ENCODE measurements around the gene FNIP2.
"Not testable (repeated sequence)": the region's sequence is repeated elsewhere in the genome, so short reads cannot be mapped to it uniquely, and the experiment has no call there.

FNIP2 gene

GRCh38 chr4:158817562-158818296, 48.9 kb downstream of the FNIP2 start:
- no peak for DNase-seq

DNA sequence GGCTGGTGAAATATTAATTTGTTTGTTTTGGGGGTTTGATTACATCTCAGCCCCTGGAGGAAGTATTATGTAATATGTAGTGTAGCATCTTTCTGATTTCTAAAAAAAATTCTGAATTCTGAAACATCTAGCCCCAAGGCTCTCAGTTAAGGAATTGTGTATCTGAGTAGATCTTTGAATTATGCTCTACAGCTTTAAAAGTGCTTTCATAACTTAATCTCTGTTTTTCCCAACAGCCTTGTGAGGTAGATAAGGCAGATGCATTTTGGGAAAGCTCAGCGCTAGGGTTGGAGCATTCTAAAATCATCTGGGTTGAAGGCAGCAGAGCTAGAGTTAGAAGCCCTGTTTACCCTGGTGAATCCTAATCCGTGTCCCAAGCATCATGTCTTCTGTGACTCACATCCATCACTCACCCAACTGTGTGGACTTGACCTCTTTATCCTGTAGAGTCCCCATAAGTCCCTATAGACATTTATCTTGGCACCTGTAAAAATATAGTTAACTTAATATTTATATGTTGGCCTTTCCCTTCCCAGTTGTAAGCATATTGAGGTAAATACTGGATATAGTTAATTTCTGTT, 49.8 kb downstream of the FNIP2 start:
- no peak for DNase-seq

DNA sequence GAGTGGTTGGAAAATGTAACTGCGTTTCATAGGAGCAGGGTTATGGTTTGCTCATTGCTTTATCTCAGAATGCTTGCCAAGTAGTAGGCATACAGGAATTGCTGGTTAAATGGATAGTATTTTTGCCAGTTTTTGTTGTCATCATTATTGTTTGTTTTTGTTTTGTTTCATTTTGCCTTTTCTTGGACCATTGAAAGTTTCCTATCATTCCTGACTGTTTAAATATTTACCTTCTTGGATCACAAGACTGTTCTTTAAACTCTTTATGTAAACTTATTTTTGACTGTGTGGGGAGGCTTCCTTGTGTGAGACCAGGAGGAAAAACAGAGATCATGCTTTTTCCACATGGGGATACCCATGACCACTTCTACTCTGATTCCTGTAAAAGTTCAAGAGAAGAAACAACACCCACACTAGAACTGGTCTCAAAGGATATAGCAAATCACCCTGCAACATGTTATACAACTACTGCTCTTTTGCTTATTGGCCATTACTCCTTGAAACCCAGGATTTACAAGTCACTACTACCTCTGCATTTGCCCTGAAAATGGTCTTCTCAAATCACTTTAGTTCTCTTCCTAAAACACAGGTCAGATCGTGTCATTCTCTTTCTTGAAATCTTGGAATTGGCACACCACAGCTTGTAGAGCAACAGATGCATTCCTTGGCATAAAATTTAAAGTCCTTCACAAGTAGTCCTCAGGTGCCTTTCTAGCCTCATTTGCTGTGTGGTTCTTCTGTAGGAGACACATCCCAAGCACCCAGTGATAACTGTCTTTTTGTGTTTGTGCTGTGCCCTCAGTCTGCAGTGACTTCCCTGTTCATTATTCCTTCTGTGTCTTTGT, 51.3 kb downstream of the FNIP2 start:
- no peak for DNase-seq

GRCh38 chr4:158821228-158821971, 52.6 kb downstream of the FNIP2 start:
- no peak for DNase-seq

DNA sequence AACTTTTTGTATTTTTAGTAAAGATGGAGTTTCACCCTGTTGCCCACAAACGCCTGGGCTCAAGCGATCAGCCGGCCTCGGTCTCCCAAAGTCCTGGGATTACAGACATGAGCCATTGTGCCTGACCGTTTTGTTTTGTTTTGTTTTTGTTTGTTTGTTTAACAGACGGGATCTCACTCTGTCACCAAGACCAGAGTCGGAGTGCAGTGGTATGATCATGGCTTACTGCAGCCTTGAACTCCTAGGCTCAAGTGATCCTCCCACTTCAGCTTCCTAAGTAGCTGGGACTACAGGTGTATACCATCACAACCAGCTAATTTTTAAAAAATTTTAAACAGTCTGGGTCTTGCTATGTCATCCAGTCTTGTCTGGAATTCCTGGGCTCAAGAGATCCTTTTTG, 53.5 kb downstream of the FNIP2 start:
- DNase-seq = no peak

- DNase-seq = no peak
Observed at GRCh38 chr4:158823461-158823873, 54.6 kb downstream of the FNIP2 start.

- no peak for DNase-seq
Observed at GRCh38 chr4:158824425-158825274, 55.8 kb downstream of the FNIP2 start.

DNA sequence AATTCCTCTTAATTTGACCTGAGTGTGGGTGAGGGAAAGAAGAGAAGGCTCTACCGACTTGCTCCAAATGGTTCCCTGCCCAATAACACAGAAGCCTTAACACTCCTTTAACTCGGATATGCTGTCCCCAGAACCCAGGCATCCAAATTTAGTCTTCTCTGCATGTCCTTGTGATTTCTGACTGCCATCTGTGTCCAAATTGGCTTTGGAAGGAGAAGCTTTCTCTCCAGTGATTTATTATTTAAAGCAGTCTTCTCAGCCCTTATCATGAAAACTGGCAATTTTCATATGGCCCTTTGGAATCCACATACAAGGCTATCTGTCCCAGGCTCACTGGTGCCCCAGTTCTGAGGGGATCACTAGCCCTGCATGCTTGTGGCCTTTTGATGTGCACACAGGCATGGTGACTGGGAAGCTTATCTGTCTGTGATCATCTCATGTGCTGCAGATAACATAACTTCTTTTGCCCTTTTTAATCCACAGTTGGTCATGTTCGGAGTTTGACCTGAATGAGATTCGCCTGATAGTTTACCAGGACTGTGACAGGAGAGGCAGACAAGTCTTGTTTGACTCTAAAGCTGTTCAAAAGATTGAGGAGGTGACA, 56.7 kb downstream of the FNIP2 start:
- DNase-seq = no peak

GRCh38 chr4:158826057-158826456, 57.2 kb downstream of the FNIP2 start:
- no peak for DNase-seq

DNA sequence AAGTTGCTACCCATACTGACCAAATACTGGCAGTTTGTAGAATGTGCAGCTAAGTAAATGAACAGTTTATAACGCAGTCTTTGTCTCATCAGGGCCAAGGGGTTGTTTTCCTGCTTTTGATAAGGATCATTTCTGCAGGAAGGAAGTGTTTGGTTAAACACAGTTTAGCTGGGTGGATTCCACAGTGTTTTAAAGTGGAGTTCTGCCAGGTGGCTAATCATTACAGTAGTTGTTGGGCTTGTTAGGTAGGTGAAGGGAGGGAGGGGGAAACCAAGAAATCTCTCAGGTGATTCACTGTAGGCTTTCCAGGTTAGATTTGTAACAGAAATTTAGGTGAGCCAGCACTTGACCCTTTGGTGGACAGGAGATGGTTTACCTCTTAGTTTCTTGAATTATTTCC, 58.1 kb downstream of the FNIP2 start:
- no peak for DNase-seq

DNA sequence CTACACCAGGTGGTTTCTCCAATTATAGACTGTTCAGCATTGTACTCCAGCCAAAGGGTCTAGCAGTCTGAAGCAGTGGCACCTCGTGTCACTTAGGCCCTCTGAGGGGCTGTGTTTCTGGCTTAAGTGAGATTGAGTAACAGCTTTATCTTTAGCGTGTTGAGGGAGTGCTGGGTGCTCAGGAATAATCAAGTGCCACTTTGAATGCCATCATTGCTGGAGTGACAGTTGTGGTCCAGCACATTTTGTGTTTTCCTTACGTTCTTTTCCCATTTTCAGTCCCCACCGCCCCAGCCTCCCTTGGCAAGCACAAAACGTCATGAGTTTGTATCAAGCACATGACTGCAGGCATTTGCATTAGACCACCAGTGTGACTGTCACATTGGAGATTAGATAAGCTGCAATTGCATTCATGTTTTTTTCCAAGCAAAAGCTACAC, 58.7 kb downstream of the FNIP2 start:
- DNase-seq = no peak

GRCh38 chr4:158828151-158828550, 59.3 kb downstream of the FNIP2 start:
- not testable (repeated sequence) for DNase-seq

DNA sequence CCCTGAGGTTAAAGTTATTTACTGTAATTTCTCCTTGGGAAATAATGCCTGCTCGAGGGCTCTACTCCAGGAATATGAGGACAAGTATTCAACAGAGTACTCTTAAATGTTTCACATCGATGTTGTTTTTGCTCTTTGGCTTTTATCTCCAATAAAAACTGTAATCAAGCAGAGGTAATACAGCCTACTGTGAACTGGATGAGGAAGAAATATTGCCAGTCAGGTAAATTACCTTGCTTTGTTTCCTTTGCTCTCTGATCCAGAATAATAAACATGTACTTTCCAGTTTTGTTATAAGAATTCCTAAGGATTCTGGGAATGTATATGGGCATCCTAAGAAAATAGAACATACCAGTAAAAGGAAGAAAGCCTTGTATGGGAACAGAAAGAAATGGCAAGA, 60.4 kb downstream of the FNIP2 start:
- no peak for DNase-seq

- DNase-seq = no peak
Observed at GRCh38 chr4:158833602-158834001, 64.8 kb downstream of the FNIP2 start.

GRCh38 chr4:158835226-158836001, 66.6 kb downstream of the FNIP2 start:
- no peak for DNase-seq

- no peak for DNase-seq
Observed at GRCh38 chr4:158836002-158836369, 67.2 kb downstream of the FNIP2 start.

DNA sequence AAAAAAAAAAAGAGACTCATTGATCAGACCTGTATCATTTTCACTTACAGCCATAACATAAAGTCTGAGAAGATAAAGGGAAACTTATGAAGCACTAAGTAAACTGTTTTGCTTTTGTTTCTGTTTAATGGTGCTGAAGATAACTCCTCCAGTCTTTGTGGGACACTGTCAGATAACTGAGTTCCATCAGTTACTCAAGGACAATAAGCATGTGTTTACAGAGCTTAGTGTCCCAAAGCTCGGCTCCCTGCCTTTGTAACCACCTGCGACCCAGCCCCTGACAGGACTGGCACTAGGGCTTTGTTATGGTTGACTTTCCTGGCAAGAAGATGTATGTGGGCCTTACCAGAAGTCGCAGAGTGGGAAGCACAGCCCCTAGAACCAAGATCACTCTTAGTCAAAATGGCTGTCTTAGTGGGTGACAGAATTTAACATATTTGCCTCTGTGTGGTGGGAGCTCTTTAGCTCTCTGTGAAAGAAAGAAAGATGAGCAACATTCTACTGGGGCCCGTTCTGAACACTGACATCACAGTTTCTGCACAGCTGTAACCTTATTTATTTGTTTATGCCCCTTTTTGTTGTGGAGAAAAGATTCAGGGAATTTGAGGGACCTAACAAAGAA, 68.1 kb downstream of the FNIP2 start:
- no peak for DNase-seq

GRCh38 chr4:158837527-158838141, 68.8 kb downstream of the FNIP2 start:
- no peak for DNase-seq

- no peak for DNase-seq
Observed at GRCh38 chr4:158840131-158840530, 71.3 kb downstream of the FNIP2 start.

- DNase-seq = no peak
Observed at GRCh38 chr4:158841540-158841939, 72.7 kb downstream of the FNIP2 start.
